Measurements from ENCODE around the gene ZC3H18.

The ZC3H18 gene

GRCh38 chr16:88628512-88628974, 58.3 kb downstream of the ZC3H18 start:
- TF ChIP-seq, protein P1, sequence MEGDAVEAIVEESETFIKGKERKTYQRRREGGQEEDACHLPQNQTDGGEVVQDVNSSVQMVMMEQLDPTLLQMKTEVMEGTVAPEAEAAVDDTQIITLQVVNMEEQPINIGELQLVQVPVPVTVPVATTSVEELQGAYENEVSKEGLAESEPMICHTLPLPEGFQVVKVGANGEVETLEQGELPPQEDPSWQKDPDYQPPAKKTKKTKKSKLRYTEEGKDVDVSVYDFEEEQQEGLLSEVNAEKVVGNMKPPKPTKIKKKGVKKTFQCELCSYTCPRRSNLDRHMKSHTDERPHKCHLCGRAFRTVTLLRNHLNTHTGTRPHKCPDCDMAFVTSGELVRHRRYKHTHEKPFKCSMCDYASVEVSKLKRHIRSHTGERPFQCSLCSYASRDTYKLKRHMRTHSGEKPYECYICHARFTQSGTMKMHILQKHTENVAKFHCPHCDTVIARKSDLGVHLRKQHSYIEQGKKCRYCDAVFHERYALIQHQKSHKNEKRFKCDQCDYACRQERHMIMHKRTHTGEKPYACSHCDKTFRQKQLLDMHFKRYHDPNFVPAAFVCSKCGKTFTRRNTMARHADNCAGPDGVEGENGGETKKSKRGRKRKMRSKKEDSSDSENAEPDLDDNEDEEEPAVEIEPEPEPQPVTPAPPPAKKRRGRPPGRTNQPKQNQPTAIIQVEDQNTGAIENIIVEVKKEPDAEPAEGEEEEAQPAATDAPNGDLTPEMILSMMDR (IDR thresholded peaks at IDR 0.05; ENCODE audit: low read depth, low read length, missing control alignments), result peak; percentile 58
- DNase-seq (ENCODE audit: extremely low read depth, low read depth), result no peak
- no peak overlapping the region for H3K4me3 ChIP-seq (replicated peaks; ENCODE audit: low read depth, low read length)

DNA sequence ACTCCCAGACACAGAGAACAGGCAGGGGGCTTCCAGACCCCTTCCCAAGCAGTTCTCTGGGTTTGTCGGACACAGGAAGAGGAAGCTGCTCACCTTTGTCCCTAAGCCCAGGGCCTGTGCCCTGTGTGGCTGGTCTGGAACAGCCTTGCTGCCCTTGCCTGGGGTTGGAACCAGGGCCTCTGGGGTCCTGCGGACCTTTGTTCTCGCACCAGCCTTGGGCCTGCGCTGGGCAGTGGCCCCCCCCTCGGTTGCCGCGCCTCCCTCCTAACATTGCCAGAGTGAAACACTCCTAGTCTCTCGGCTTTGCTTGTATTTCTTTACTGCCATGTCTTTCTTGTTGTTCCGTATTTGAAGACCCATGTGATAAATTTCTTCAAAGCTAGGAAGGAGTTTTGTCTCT, 59.6 kb downstream of the ZC3H18 start:
- H3K4me3 ChIP-seq (replicated peaks; ENCODE audit: low read depth, low read length), result no peak overlapping the region
- TF ChIP-seq, protein P1 (IDR thresholded peaks at IDR 0.05; ENCODE audit: low read depth, low read length, missing control alignments), result no peak
- DNase-seq (ENCODE audit: extremely low read depth, low read depth), result no peak

- DNase-seq (ENCODE audit: extremely low read depth, low read depth), result no peak
- H3K4me3 ChIP-seq (replicated peaks; ENCODE audit: low read depth, low read length), result no peak overlapping the region
- TF ChIP-seq, protein P1 (IDR thresholded peaks at IDR 0.05; ENCODE audit: low read depth, low read length, missing control alignments), result no peak
Observed at GRCh38 chr16:88630433-88630832, 60.2 kb downstream of the ZC3H18 start.

- no peak for DNase-seq (ENCODE audit: extremely low read depth, low read depth)
- no peak overlapping the region for H3K4me3 ChIP-seq (replicated peaks; ENCODE audit: low read depth, low read length)
- TF ChIP-seq, protein P1 (IDR thresholded peaks at IDR 0.05; ENCODE audit: low read depth, low read length, missing control alignments), result no peak
Observed at GRCh38 chr16:88630941-88631340, 60.7 kb downstream of the ZC3H18 start.

DNA sequence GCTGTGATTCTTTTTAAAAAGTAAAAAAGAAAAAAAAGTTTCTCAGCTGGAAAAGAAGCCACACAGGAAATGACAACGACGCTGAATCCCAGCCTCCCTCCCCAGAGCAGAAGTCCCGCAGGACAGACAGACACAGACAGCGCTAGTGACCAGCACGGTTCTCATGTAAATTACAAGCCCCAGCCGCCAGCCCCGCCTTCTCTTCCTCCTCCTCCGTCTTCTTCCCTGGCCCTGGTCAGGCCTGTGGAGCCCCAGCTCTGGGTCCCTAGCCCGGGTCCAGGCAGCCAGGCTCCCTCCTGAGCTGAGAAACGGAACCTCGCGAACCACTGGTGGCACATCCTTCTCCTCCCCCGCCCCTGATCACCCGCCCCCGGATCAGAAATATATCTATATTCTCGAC, 61.2 kb downstream of the ZC3H18 start:
- TF ChIP-seq, protein P1 (IDR thresholded peaks at IDR 0.05; ENCODE audit: low read depth, low read length, missing control alignments), result no peak
- no peak for DNase-seq (ENCODE audit: extremely low read depth, low read depth)
- no peak overlapping the region for H3K4me3 ChIP-seq (replicated peaks; ENCODE audit: low read depth, low read length)

GRCh38 chr16:88631920-88632586, 61.9 kb downstream of the ZC3H18 start:
- TF ChIP-seq, protein P1 (IDR thresholded peaks at IDR 0.05; ENCODE audit: low read depth, low read length, missing control alignments), result no peak
- no peak for DNase-seq (ENCODE audit: extremely low read depth, low read depth)
- H3K4me3 ChIP-seq (replicated peaks; ENCODE audit: low read depth, low read length), result no peak overlapping the region

DNA sequence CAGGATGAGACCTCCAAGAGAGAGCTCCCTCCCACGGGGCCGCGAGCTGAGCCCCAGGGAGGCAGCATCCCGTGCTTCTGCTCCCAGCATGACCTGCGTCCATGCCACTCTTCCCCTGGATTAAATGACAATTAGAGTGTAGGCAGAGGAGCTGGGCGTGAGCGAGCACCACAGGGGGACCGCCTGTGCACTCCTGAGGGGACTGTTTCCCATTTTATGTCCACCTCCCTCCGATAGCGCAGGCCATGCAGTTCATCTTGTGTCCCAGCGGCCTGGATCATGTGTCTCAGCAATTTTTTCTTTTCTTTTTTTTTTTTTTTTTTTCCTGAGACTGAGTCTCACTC, 62.4 kb downstream of the ZC3H18 start:
- DNase-seq (ENCODE audit: extremely low read depth, low read depth), result no peak
- TF ChIP-seq, protein P1 (IDR thresholded peaks at IDR 0.05; ENCODE audit: low read depth, low read length, missing control alignments), result no peak
- no peak overlapping the region for H3K4me3 ChIP-seq (replicated peaks; ENCODE audit: low read depth, low read length)
